Embryonic facial prominence (tissue), 1 donor: ENCODE data around the gene ELP5.

ENCODE experiments used
- DNase-seq: peaks from one replicate; pipeline ENCODE4 v3.0.0-alpha.2; 2016; ENCODE audit errors: extremely low spot score

Gene ELP5

GRCh38 chr17:7254511-7254910 is 2.5 kb downstream of the ELP5 start:
- no peak for DNase-seq

- no peak for DNase-seq
Observed at GRCh38 chr17:7256766-7257456, 4.9 kb downstream of the ELP5 start.

GRCh38 chr17:7258731-7259554 is 6.9 kb downstream of the ELP5 start:
- no peak for DNase-seq

- DNase-seq, result no peak
Observed at GRCh38 chr17:7259555-7259889, 7.5 kb downstream of the ELP5 start.

- no peak for DNase-seq
Observed at GRCh38 chr17:7260151-7260550, 8.1 kb downstream of the ELP5 start.

DNA sequence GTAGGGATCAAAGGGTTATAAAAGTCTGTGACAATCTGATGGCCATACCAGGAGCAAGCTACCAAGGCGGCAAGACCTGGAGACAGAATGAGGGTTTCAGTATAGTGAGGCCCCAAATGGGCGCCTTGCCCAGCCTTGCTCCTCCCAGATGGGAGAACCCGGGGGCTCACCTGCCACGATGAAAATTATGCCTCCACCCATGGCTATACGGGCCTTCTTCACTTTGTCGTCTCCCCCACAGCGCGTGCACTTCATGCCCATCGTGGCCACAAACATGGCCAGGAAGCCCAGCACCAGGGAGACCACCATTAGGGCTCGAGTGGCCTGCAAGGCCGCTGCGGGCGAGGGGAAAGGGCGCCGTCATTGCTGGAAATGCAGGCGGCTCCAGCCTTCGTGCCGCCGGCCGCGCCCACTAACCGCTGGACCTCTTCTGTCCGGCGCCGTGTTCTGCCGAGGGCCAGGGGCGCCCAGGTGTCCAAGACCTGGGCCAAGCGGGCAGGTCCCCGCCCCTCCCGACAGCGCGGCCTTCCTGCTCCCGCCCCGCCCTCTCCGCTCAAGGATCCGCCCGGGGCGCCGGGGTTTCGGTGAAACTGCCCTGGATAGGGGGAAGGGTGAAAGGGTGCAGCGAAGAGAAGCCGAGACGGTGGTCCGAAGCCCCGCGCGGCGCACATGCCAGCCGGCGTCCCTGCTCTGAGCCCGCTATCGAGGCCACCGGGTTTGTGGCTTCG is 8.8 kb downstream of the ELP5 start:
- DNase-seq, result no peak

GRCh38 chr17:7261379-7262191 is 9.6 kb downstream of the ELP5 start:
- DNase-seq, result no peak

- no peak for DNase-seq
Observed at GRCh38 chr17:7262192-7262934, 10.3 kb downstream of the ELP5 start, which contains the start of gene CLDN7. Gene CLDN7 (minus strand): TSS chr17:7262478. CDS start chr17:7262043, 435 bp downstream.

DNA sequence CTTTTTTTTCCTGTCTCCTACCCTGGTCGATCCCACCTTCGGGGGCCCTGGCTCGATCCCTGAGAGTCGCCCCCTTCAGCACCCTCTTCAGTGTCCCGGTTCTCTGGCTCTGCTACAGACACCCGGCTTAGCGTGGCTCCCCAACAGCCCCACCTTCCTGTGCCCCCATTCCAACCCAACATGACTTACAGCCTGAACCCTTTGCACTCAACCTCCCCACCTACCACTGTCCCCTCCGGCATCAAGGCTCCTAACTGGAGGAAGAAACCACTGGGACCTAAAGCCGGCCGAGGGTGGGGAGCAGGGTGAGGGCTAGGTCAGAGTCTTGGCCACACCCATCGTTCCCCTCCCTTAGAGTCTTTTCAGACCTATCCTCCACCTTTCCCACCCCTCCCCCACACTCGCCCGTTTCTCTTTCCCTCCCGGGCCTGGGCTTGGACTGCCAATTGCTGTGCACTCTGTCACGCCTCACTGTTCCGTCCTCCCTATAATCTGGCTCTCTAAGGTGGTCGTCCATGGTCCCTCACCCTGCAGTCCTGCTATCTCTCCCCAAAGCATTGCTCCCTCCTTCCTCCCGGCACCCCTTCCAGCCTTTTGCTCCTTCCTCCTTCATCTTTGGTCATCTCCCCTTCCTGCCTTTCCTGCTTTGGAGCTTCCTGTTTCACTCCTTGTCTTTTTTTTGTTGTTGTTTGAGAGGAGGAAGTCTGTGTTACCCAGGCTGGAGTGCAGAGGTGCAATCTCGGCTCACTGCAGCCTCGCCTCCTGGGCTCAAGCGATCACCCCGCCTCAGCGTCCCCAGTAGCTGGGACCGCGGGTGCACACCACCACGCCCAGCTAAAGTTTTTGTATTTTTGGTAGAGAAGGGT is 11.2 kb downstream of the ELP5 start:
- no peak for DNase-seq

DNA sequence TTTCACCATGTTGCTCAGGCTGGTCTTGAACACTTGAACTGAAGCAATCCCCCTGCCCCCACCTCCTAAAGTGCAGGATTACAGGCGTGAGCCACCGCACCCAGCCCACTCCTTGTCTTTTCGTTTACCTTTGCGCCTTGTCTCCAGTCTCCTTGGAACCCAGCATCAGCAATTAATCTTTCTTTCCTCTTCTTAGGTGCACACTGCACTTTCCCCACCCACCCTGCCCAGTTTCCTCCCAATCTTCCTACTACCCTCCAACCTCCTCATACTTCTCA is 11.7 kb downstream of the ELP5 start:
- no peak for DNase-seq

DNA sequence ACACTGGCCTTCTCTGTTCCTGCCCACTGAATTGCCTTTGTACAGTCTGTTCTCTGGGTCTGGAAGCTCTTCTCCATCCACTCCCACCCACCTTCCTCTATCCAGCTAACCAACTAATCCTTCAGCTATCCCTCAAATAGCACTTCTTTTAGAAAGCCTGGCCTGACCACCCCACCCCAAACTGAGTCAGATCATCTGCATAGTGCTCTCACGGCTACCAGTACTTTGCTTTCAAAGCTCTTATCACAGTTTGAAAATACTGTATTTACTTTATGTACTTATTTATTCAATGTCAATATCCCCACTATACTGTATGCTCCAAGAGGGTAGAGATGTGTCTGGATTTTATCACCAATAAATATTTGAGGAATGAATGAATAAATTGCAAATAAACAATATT is 14.8 kb downstream of the ELP5 start:
- DNase-seq, result no peak

DNA sequence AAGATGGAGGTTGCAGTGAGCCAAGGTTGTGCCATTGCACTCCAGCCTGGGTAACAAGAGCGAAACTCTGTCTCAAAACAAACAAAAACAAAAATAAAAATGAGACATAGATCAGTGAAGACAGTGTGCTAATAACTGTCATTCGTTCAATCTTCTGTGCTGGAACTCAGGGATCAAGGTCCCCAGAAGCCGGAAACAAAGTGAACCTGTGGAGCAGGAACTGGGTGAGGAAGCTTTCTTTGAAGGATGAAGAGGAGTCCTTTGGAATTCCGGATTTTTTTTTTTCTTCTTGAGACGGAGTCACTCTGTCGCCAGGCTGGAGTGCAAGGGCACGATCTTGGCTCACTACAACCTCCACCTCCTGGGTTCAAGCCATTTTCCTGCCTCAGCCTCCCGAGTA is 27.4 kb downstream of the ELP5 start:
- DNase-seq, result no peak

DNA sequence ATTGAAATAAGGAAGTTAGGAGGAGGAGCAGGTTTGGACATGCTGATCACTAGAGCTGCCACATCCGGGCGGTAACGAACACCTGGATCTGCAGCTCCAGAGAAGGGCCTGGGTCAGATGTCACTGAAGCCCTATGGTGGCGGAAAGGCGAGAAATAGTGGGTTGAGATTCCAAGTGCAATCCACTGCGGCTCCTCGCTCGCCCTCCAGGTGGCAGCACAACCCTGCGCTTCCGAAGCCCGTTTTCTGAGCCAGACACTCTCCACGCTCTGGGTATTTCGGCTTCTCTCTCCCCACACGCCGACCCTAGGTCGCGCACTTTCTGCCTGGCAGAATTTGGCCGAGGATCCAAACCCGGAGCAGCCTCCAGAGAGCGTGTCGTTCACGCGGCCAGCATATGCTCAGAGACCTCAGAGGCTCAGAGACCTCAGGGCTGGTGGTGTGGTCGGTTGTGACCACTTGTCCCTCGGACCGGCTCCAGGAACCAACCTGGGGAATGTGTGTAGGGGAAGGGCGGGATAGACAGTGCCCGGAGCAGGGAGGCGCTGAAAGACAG is 28.6 kb downstream of the ELP5 start:
- peak; percentile 58 for DNase-seq

DNA sequence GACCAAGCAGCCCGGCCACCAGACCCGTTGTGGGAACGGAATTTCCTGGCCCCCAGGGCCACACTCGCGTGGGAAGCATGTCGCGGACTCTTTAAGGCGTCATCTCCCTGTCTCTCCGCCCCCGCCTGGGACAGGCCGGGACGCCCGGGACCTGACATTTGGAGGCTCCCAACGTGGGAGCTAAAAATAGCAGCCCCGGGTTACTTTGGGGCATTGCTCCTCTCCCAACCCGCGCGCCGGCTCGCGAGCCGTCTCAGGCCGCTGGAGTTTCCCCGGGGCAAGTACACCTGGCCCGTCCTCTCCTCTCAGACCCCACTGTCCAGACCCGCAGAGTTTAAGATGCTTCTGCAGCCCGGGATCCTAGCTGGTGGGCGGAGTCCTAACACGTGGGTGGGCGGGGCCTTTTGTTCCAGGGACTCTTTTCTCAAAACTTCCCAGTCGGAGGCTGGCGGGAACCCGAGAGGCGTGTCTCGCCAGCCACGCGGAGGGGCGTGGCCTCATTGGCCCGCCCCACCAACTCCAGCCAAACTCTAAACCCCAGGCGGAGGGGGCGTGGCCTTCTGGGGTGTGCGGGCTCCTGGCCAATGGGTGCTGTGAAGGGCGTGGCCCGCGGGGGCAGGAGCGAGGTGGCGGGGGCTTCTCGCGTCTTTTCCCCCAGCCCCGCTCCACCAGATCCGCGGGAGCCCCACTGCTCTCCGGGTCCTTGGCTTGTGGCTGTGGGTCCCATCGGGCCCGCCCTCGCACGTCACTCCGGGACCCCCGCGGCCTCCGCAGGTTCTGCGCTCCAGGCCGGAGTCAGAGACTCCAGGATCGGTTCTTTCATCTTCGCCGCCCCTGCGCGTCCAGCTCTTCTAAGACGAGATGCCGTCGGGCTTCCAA is 29.3 kb downstream of the ELP5 start, which contains the start of gene SLC2A4:
TSS of gene SLC2A4 (plus strand) at position 645 of the 879 bp plus-strand sequence. CDS start at position 862, 217 bp downstream.
- DNase-seq, result peak; percentile 85

GRCh38 chr17:7281953-7282751 is 30.1 kb downstream of the ELP5 start:
- DNase-seq, result no peak

DNA sequence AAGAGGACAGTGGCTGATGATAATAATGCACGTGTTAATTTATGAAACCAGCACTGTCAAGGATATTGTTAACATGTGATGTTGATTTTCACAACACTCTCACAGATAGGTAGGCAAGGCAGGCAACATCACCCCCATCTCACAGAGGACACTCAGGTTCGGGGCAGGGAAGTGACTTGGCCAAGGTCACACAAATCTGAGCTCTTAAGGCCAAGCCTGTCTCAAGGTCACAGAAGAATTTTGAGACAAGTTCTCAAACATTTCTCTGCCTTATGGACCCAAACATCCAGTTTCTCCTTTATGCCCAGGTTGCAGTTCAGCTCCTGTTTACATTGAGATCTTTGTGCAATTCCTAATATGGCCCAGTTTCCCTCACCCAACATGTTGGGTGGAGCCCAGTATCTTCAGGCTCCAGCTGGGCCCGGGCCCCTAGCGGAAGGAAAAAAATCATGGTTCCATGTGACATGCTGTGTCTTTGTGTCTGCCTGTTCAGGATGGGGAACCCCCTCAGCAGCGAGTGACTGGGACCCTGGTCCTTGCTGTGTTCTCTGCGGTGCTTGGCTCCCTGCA is 30.8 kb downstream of the ELP5 start:
- no peak for DNase-seq

DNA sequence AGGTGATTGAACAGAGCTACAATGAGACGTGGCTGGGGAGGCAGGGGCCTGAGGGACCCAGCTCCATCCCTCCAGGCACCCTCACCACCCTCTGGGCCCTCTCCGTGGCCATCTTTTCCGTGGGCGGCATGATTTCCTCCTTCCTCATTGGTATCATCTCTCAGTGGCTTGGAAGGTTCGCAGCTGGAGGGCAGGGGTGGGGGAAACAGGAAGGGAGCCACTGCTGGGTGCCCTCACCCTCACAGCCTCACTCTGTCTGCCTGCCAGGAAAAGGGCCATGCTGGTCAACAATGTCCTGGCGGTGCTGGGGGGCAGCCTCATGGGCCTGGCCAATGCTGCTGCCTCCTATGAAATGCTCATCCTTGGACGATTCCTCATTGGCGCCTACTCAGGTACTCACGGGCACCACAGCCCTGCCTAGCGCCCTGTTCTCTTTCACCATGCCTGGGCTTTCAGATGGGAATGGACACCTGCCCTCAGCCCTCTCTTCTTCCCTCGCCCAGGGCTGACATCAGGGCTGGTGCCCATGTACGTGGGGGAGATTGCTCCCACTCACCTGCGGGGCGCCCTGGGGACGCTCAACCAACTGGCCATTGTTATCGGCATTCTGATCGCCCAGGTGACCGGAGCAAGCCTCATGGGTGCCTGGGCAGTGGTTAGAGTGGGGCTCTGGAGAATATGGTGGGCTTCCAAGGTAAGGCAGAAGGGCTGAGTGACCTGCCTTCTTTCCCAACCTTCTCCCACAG is 31.6 kb downstream of the ELP5 start:
- no peak for DNase-seq
